GM12872 (cell line): ENCODE data around the gene ZFX.

Experiments used
- TF ChIP-seq, protein P1 (sequence below): IDR thresholded peaks from 3 replicates; pipeline ENCODE4 v1.5.1; 2011; ENCODE audit warnings: low read depth, mild to moderate bottlenecking, low read length, moderate library complexity; ENCODE audit not compliant: insufficient read depth

ZFX gene

DNA sequence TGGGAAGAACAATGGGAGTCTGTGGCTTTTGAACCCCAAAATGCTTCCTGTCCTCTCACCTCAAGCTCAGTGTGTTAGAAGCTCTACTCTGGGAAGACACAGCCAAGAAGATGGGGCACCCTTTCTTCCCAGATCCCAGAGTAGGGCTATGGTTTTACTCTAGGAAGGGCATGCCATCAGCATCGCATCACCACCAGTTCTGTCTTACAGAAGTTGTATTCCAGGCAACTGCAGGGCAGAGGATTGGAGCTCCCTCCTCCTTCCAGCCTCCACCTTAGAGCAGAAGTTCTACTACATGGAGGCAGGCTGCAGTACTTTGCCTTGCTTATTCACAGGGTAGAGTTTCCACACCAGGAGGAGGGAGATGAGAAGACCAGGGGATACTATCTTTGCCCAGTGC is 18.1 kb upstream of the ZFX start:
- TF ChIP-seq, protein P1, sequence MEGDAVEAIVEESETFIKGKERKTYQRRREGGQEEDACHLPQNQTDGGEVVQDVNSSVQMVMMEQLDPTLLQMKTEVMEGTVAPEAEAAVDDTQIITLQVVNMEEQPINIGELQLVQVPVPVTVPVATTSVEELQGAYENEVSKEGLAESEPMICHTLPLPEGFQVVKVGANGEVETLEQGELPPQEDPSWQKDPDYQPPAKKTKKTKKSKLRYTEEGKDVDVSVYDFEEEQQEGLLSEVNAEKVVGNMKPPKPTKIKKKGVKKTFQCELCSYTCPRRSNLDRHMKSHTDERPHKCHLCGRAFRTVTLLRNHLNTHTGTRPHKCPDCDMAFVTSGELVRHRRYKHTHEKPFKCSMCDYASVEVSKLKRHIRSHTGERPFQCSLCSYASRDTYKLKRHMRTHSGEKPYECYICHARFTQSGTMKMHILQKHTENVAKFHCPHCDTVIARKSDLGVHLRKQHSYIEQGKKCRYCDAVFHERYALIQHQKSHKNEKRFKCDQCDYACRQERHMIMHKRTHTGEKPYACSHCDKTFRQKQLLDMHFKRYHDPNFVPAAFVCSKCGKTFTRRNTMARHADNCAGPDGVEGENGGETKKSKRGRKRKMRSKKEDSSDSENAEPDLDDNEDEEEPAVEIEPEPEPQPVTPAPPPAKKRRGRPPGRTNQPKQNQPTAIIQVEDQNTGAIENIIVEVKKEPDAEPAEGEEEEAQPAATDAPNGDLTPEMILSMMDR = no peak

DNA sequence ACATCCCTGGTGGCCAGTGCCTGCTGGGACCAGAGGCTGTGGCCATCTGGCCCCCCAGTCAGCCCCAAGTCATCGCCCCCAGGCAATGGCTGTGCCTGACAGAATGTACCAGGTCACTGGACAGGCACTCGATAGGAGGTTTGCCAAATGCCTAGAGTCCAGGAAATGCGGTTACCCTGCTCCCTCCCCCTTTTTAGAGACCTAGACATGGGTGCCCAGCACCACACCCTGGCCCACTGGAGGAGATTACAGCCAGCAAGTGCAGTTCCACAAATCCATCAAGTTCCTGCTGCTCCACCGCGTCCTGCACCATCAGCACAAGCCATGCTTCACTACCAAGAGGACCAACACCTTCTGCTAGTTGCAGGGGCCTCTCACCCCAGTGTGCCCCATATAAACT is 16.2 kb upstream of the ZFX start:
- TF ChIP-seq, protein P1 = no peak

DNA sequence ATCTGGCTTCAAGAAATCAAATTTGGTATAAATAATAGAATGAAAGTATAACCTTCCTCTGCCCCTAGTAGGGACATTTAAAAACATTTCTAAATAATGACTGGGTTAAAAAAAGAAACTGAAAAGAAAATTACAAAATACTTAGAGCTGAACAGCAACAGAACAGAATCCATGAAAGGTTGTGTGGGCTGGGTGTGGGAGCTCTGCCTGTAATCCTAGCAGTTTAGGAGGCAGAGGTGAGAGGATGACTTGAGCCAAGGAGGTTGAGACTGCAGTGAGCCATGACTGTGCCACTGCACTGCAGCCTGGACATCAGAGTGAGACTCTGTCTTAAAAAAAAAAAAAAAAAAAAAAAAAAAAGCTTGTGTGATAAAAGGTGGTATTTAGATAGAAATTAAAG is 12.3 kb upstream of the ZFX start:
- TF ChIP-seq, protein P1 = no peak

DNA sequence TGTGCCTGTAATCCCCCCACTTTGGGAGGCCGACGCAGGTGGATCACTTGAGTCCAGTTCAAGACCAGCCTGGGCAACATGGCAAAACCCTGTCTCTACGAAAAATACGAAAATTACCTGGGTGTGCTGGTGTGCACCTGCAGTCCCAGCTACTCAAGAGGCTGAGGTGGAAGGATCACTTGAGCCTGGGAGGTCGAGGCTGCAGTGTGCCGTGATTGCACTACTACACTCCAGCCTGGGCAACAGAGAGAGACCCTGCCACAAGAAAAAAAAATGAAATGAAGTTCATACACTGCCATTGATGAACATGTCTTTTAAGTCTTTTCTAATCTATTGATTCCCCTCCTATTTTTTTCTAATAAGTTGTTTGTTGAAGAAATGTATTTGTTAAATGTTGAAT is 5.0 kb upstream of the ZFX start:
- TF ChIP-seq, protein P1 = no peak

DNA sequence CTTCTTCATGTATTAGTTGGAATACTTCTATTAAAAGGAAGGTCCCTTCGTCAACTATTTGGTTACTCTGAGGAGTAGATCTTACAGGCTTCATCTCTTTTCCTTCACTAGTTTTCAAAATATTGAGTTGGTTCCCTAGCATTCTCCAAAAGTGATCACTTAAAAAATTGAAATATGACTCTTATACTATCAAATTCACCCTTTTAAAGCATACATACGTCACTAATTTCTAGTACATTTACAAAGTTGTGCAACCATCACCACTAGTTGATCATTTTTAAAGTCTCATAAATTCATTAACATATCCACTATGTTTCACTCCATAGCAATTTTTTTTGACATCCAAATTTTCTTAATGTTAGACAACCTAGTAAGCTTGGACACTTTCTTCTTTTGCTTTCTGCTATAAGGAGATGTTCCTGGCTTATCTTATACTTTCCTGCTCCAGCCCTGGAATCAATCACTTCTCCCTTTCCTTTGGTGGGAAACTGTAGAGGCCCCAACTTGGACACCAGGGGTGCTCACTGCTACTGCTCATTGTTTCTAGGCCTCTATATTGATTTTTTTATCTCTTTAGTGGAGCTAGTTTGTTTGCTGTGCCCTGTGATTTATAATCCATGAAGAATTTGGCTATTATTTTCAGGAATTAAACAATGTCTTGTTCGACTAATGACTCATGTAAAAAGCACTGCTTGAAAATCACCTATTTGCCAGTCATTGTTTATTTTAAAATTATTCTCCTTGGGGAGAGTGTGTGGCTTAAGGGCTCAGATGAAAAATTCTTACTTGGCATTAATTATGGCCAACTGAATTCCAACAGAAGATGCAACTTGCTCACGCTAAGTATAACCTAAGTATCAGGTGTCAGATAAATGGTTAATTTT is 4.0 kb upstream of the ZFX start:
- TF ChIP-seq, protein P1 = no peak

DNA sequence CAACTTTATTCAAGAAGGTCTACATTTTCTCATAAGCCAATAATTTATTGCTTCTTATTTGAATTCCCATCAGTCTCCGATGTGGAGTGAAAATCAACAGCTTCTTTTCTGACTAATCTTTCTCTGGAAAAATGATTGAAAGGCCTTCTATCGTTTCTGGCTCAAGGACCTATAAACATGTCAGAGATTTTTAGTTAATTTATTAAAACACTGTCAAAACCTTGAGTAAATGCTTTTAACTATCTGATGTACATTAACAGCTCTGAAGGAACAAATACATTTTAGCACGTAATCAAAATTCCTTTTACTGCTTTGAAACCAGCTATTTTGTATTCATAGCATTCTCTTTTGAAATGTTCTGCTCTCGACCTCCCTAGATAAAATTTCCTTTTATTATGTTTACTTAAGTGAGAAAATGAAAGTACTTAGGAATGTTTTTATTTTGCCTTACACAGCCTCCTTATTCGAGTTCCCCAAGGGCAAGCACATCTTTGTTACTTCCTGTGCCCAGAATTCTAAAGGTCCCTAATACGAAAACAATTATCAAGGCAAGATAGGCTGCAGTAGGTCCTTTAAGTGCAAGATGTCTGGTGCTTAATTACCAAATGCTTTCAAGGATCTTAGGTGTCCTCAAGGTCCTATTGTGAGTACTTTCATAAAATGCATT is 3.1 kb upstream of the ZFX start:
- TF ChIP-seq, protein P1 = no peak

DNA sequence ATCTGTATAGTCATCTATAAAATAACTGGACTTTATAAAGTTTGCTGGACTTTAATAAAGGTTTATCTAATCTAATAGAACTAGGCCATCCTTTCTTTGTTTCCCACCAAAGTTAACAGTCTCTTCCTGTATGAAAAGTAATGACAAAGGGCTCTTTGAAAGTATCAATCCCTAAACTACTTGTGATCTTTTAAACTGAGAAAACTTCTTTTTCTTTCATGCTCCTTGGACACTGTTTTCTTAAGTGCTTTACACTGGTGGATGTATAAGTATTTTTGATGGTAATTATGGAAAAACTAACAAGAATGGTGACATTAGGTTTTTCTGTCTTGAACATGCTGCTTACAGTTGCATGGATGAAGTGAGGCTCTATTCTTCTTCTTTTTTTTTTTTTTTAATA is 2.4 kb upstream of the ZFX start:
- TF ChIP-seq, protein P1 = no peak
